K562 (cell line): ENCODE data around the gene ECM1. TPM values are rescaled to one million over a fixed set of nuclear protein-coding genes. Genes with fewer than 3 reads are reported as not detected.

Experiments
- ARID3A ChIP-seq: IDR thresholded peaks from 2 replicates; pipeline ENCODE4 v1.6.1; 2012; ENCODE audit warnings: low read depth, low read length, improper control_type of control experiment, borderline replicate concordance
- ARID3B ChIP-seq: fragments of 250-450 bp; sonication (Bioruptor Pico); IDR thresholded peaks from 2 replicates; pipeline ENCODE4 v1.4.0; 2020; ENCODE audit warnings: borderline replicate concordance
- EP400 ChIP-seq: fragments of 450-650 bp; IDR thresholded peaks from 2 replicates; pipeline ENCODE4 v1.6.1; 2017; ENCODE audit warnings: antibody characterized with exemption, mild to moderate bottlenecking, moderate library complexity
- ETS1 ChIP-seq: conservative IDR thresholded peaks from 2 replicates; pipeline ENCODE4 v1.6.1; 2011; ENCODE audit warnings: low read depth, mild to moderate bottlenecking, low read length; ENCODE audit not compliant: control insufficient read depth
- GATAD2B ChIP-seq: fragments of 450-650 bp; IDR thresholded peaks from 2 replicates; pipeline ENCODE4 v1.6.1; 2017; ENCODE audit warnings: mild to moderate bottlenecking, borderline replicate concordance
- HMGN3 ChIP-seq: IDR thresholded peaks from 2 replicates; pipeline ENCODE4 v1.6.1; 2011; ENCODE audit warnings: borderline replicate concordance, low read depth, mild to moderate bottlenecking, mixed read lengths, low read length; ENCODE audit not compliant: insufficient read length; ENCODE audit errors: extremely low read depth
- JUN ChIP-seq, 2 experiments: sonication (generic) in 1 of 2; formaldehyde crosslinking in 1 of 2; IDR thresholded peaks; 2 replicates each; pipeline versions ENCODE4 v1.6.1 to v1.8.0; 2012 to 2022; ENCODE audit warnings: borderline replicate concordance in 2 of 2, mild to moderate bottlenecking in 2 of 2, improper control_type of control experiment in 1 of 2, low read depth in 1 of 2, low read length in 1 of 2, missing genetic modification reagents in 1 of 2
- KLF13 ChIP-seq: fragments of 450-650 bp; IDR thresholded peaks from 2 replicates; pipeline ENCODE4 v1.6.1; 2016; ENCODE audit warnings: missing genetic modification characterization, low read depth, mild to moderate bottlenecking, missing compliant biosample characterization, moderate library complexity, borderline replicate concordance
- MTA2 ChIP-seq: fragments of 450-650 bp; IDR thresholded peaks from 2 replicates; pipeline ENCODE4 v1.6.1; 2016; ENCODE audit warnings: low read depth
- MXI1 ChIP-seq: IDR thresholded peaks from 2 replicates; pipeline ENCODE4 v1.6.1; 2011; ENCODE audit warnings: low read depth, mild to moderate bottlenecking, improper control_type of control experiment, low read length
- NCOR1 ChIP-seq: fragments of 450-650 bp; IDR thresholded peaks from 2 replicates; pipeline ENCODE4 v1.6.1; 2016; ENCODE audit warnings: mild to moderate bottlenecking, moderate library complexity
- NFE2 ChIP-seq: IDR thresholded peaks from 2 replicates; pipeline ENCODE4 v1.6.1; 2014; ENCODE audit warnings: antibody characterized with exemption, low read depth
- NONO ChIP-seq, 2 experiments: fragments of 200-400 bp in 1 of 2; fragments of 450-650 bp in 1 of 2; formaldehyde crosslinking in 1 of 2; IDR thresholded peaks; 2 replicates each; pipeline ENCODE4 v1.6.1; 2017; ENCODE audit warnings: low read depth in 2 of 2, mild to moderate bottlenecking in 2 of 2, moderate library complexity in 2 of 2, low read length in 1 of 2
- NR2C2 ChIP-seq, 2 experiments: fragments of 200-800 bp in 1 of 2; sonication (Bioruptor generic) in 1 of 2; sonication (generic) in 1 of 2; formaldehyde crosslinking in 1 of 2; IDR thresholded peaks; 2 replicates each; pipeline versions ENCODE4 v1.6.1 to v1.8.0; 2016 to 2022; ENCODE audit warnings: mild to moderate bottlenecking in 1 of 2, missing compliant biosample characterization in 1 of 2, missing genetic modification characterization in 1 of 2, missing genetic modification reagents in 1 of 2
- PHF20 ChIP-seq: fragments of 450-650 bp; IDR thresholded peaks from 2 replicates; pipeline ENCODE4 v1.6.1; 2018; ENCODE audit not compliant: partially characterized antibody
- POLR3A ChIP-seq: IDR thresholded peaks from 2 replicates; pipeline ENCODE4 v1.6.1; 2011; ENCODE audit warnings: borderline replicate concordance, mild to moderate bottlenecking, moderate library complexity; ENCODE audit not compliant: insufficient read length, insufficient read depth; ENCODE audit errors: extremely low read depth
- TRIM28 ChIP-seq: fragments of 450-650 bp; IDR thresholded peaks from 2 replicates; pipeline ENCODE4 v1.6.1; 2017
- YBX1 ChIP-seq: fragments of 450-650 bp; IDR thresholded peaks from 2 replicates; pipeline ENCODE4 v1.7.1; 2016; ENCODE audit warnings: mild to moderate bottlenecking
- ZBTB43 ChIP-seq: sonication (generic); formaldehyde crosslinking; IDR thresholded peaks from 2 replicates; pipeline ENCODE4 v1.8.0; 2023; ENCODE audit warnings: mild to moderate bottlenecking, missing genetic modification reagents
- ZC3H11A ChIP-seq: IDR thresholded peaks from 2 replicates; pipeline ENCODE4 v1.6.1; 2012; ENCODE audit warnings: low read depth, low read length, improper control_type of control experiment
- ZNF124 ChIP-seq: sonication (generic); formaldehyde crosslinking; IDR thresholded peaks from 2 replicates; pipeline ENCODE4 v1.8.1; 2022; ENCODE audit warnings: missing genetic modification reagents
- ZNF174 ChIP-seq: fragments of 250-450 bp; sonication (Bioruptor Pico); IDR thresholded peaks from 2 replicates; pipeline ENCODE4 v1.4.0; 2020; ENCODE audit warnings: mild to moderate bottlenecking
- polyA plus RNA-seq, 8 experiments: library from polyadenylated mRNA; depleted of rRNA in 4 of 8; stranded (reverse) in 5 of 8; unstranded in 3 of 8; fragments of >200 nt; fragmentation: Nextera tagmentation in 2 of 8; fragmentation: Illumina TruSeq in 1 of 8; extraction: Ambion mirVana in 2 of 8; extraction: Trizol in 1 of 8; gene quantifications; 2 replicates each; pipeline versions ENCODE4 v1.2.1 to v1.2.3, GENCODE V29; 2011 to 2014; ENCODE audit warnings: inconsistent platforms in 1 of 8, missing spikeins in 1 of 8
- total RNA-seq, 7 experiments: library from RNA; depleted of rRNA in 6 of 7; stranded (reverse); fragments of >200 nt in 6 of 7; fragmentation: Illumina TruSeq in 2 of 7; extraction: Trizol in 2 of 7; gene quantifications; 2 replicates each; pipeline versions ENCODE4 v1.2.1 to v1.2.3, GENCODE V29; 2011 to 2021; ENCODE audit warnings: low replicate concordance in 1 of 7

The ECM1 gene
- total and polyA plus RNA-seq, 9 of the 15 experiments (the other 6 are each of a cell fraction or from before 2014, with no cell fraction given), result 6.6 to 52.2 (median 12.8) TPM

- TF ChIP-seq ARID3A (peak; percentile 80; the same call in 1 of the 2 replicates), NR2C2 (CRISPR knock-in tag; IDR thresholded peaks at IDR 0.05) (no peak), NR2C2 (tag; IDR thresholded peaks at IDR 0.05) (peak; percentile 57; the same call in 1 of the 2 replicates), ZNF174 (CRISPR knock-in tag) (no peak), MTA2 (peak; percentile 89), ZBTB43 (CRISPR knock-in tag) (no peak), ARID3B (no peak), EP400 (peak; percentile 65), NONO (IDR thresholded peaks at IDR 0.05; ENCODE audit: low read depth in 2 of 2, low read length in 1 of 2) (peak in 1 of 2 experiments; percentile 62; a peak in 1 of 4 replicates), PHF20 (no peak), NCOR1 (peak; percentile 98), NFE2 (peak; percentile 69), MXI1 (peak; percentile 42; the same call in 1 of the 2 replicates), TRIM28 (0 out of 2 replicates have a peak, but pooled peaks have one; percentile 34), YBX1 (no peak), JUN (IDR thresholded peaks at IDR 0.05; ENCODE audit: borderline replicate concordance, low read depth, low read length) (0 out of 2 replicates have a peak, but pooled peaks have one; percentile 25), JUN (CRISPR knock-in tag; IDR thresholded peaks at IDR 0.05; ENCODE audit: borderline replicate concordance) (no peak), ZC3H11A (no peak), POLR3A (no peak), ZNF124 (no peak), HMGN3 (no peak), ETS1 (peak; percentile 75; the same call in 1 of the 2 replicates), GATAD2B (peak; percentile 94), KLF13 (tag) (peak; percentile 34; the same call in 1 of the 2 replicates)
These were observed 37.6 kb downstream of the ECM1 start (continued) for GRCh38 chr1:150545486-150546032.
